Measurements from ENCODE around the gene CDH4. TPM values are rescaled to one million over a fixed set of nuclear protein-coding genes. Genes with fewer than 3 reads are reported as not detected.
"Not testable (repeated sequence)": the region's sequence is repeated elsewhere in the genome, so short reads cannot be mapped to it uniquely, and the experiment has no call there.

CDH4 gene
- total RNA-seq, 4 donors from 2014 or later, result under 0.01 to 0.56 (median 0.19) TPM; not detected in 1

GRCh38 chr20:61422636-61423425 lies 170.8 kb downstream of the CDH4 start:
- no peak for DNase-seq (ENCODE audit: low spot score)
- TF ChIP-seq CTCF (IDR thresholded peaks at IDR 0.05), result no peak

GRCh38 chr20:61424011-61424627 lies 172.1 kb downstream of the CDH4 start:
- DNase-seq (ENCODE audit: low spot score) (no peak), ATAC-seq (ENCODE audit: low FRiP score) (no peak)
- no peak for TF ChIP-seq CTCF (IDR thresholded peaks at IDR 0.05)

More at GRCh38 chr20:61422636-61423425, 170.8 kb downstream of the CDH4 start:
- no peak for ATAC-seq (ENCODE audit: low FRiP score)

GRCh38 chr20:61424628-61425420 lies 172.8 kb downstream of the CDH4 start:
- DNase-seq (ENCODE audit: low spot score) (no peak), ATAC-seq (ENCODE audit: low FRiP score) (no peak)
- no peak for TF ChIP-seq CTCF (IDR thresholded peaks at IDR 0.05)

GRCh38 chr20:61425541-61425991 lies 173.5 kb downstream of the CDH4 start:
- ATAC-seq (ENCODE audit: low FRiP score), result not testable (repeated sequence)

GRCh38 chr20:61426352-61426751 lies 174.3 kb downstream of the CDH4 start:
- ATAC-seq (ENCODE audit: low FRiP score), result no peak
- no peak for TF ChIP-seq CTCF (IDR thresholded peaks at IDR 0.05)

More at GRCh38 chr20:61425541-61425991, 173.5 kb downstream of the CDH4 start:
- not testable (repeated sequence) for DNase-seq (ENCODE audit: low spot score)

GRCh38 chr20:61429458-61430227 lies 177.6 kb downstream of the CDH4 start:
- no peak for TF ChIP-seq CTCF (IDR thresholded peaks at IDR 0.05)
- ATAC-seq (ENCODE audit: low FRiP score) (no peak), DNase-seq (ENCODE audit: low spot score) (no peak)

More at GRCh38 chr20:61426352-61426751, 174.3 kb downstream of the CDH4 start:
- no peak for DNase-seq (ENCODE audit: low spot score)
